ENCODE results near the gene BABAM2. TPM values are rescaled to one million over a fixed set of nuclear protein-coding genes. Genes with fewer than 3 reads are reported as not detected.
"Not testable (repeated sequence)": the region's sequence is repeated elsewhere in the genome, so short reads cannot be mapped to it uniquely, and the experiment has no call there.

BABAM2 gene
- total and polyA plus RNA-seq, 4 donors = 17.2 to 53.8 (median 36.5) TPM

GRCh38 chr2:27976308-27976707 lies 85.8 kb downstream of the BABAM2 start:
- Histone ChIP-seq H3K36me3 (ENCODE audit: control insufficient read depth in 1 of 2, insufficient read depth in 2 of 2, low read length in 1 of 2) (no peaks in the 10 kb centered on the region), H3K9me3 (ENCODE audit: control insufficient read depth, low read length) (no peaks in the 10 kb centered on the region), H3K27ac (ENCODE audit: low read depth in 1 of 2, low read length in 2 of 2) (no peak overlapping the region), H3K27me3 (ENCODE audit: control insufficient read depth in 1 of 2, insufficient read depth in 2 of 2, low read length in 1 of 2) (no peaks in the 10 kb centered on the region), H3K4me1 (ENCODE audit: control insufficient read depth in 1 of 2, insufficient read depth in 2 of 2, low read length in 2 of 2) (no peaks in the 10 kb centered on the region), H3K4me3 (ENCODE audit: low read length in 2 of 2) (no peak overlapping the region)
- DNase-seq (no peak), ATAC-seq (ENCODE audit: low FRiP score) (no peak)
- intact Hi-C loops (cut with DNase I) = no loop called here
- WGBS, 2 donors = 96 to 98% methylated on average over 1 of the region's 1 CpG

DNA sequence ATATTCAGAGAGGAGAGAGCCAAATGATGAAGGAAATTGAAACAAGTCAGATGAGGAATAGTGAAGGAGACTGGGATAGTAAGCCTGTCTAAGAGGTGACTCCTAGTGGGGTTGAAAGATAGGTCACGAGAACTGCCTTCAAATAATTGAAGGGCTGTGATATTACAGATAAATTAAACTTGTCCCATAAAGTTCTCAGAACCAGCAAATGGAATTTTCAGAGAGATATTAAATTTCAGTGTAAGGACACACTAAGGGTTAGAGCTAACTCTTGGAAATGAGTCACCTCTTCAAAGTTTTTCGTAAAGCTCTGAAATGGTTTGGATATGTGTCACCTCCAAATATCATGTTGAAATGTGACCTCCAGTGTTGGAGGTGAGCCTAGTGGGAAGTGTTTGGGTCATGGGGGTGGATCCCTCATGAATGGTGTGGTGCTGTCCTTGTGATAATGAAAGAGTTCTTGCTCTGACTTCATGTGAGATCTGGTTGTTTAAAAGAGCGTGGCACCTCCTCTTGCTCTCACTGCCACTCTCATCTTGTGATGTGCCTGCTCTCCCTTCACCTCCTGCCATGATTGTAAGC lies 87.3 kb downstream of the BABAM2 start:
- 74% methylated on average over 3 of the region's 3 CpGs for WGBS, 2 donors
- no peak for ATAC-seq (ENCODE audit: low FRiP score)
- Histone ChIP-seq H3K4me1 (ENCODE audit: control insufficient read depth in 1 of 2, insufficient read depth in 2 of 2, low read length in 2 of 2) (no peaks in the 10 kb centered on the region), H3K9me3 (ENCODE audit: control insufficient read depth, low read length) (no peaks in the 10 kb centered on the region), H3K27ac (ENCODE audit: low read depth in 1 of 2, low read length in 2 of 2) (no peak overlapping the region), H3K27me3 (ENCODE audit: control insufficient read depth in 1 of 2, insufficient read depth in 2 of 2, low read length in 1 of 2) (no peaks in the 10 kb centered on the region), H3K36me3 (ENCODE audit: control insufficient read depth in 1 of 2, insufficient read depth in 2 of 2, low read length in 1 of 2) (no peaks in the 10 kb centered on the region), H3K4me3 (ENCODE audit: low read length in 2 of 2) (no peak overlapping the region)
- DNase-seq = no peak
- intact Hi-C loops (cut with DNase I) = no loop called here

DNA sequence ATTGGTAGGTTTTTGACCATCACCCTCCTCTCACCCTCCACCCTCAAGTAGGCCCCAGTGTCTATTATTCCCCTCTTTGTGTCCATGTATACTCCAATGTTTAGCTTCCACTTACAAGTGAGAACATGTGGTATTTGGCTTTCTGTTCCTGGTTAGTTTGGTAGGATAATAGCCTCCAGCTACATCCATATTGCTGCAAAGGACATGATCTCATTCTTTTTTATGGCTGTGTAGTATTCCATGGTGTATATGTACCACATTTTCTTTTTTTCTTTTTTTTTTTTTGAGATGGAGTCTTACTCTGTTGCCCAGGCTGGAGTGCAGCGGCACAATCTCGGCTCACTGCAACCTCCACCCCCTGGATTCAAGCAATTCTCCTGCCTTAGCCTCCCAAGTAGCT lies 88.2 kb downstream of the BABAM2 start:
- H3K27me3 ChIP-seq (ENCODE audit: control insufficient read depth in 1 of 2, insufficient read depth in 2 of 2, low read length in 1 of 2); ATAC-seq (ENCODE audit: low FRiP score); H3K4me1 ChIP-seq (ENCODE audit: control insufficient read depth in 1 of 2, insufficient read depth in 2 of 2, low read length in 2 of 2); H3K9me3 ChIP-seq (ENCODE audit: control insufficient read depth, low read length); H3K4me3 ChIP-seq (ENCODE audit: low read length in 2 of 2); H3K27ac ChIP-seq (ENCODE audit: low read depth in 1 of 2, low read length in 2 of 2); DNase-seq; H3K36me3 ChIP-seq (ENCODE audit: control insufficient read depth in 1 of 2, insufficient read depth in 2 of 2, low read length in 1 of 2); intact Hi-C loops (cut with DNase I): not testable (repeated sequence)
- 94 to 98% methylated on average over 2 of the region's 2 CpGs for WGBS, 2 donors

GRCh38 chr2:27980242-27980641 lies 89.7 kb downstream of the BABAM2 start:
- ATAC-seq (ENCODE audit: low FRiP score) = no peak
- WGBS, 2 donors = 55 to 58% methylated on average over 1 of the region's 1 CpG

GRCh38 chr2:27984153-27984552 lies 93.6 kb downstream of the BABAM2 start:
- no peak for ATAC-seq (ENCODE audit: low FRiP score)
- intact Hi-C loops (cut with DNase I) = no loop called here
- no peaks in the 10 kb centered on the region for H3K36me3 ChIP-seq (ENCODE audit: control insufficient read depth in 1 of 2, insufficient read depth in 2 of 2, low read length in 1 of 2)
- H3K4me1 ChIP-seq (ENCODE audit: control insufficient read depth in 1 of 2, insufficient read depth in 2 of 2, low read length in 2 of 2) = no peaks in the 10 kb centered on the region
- no peaks in the 10 kb centered on the region for H3K27me3 ChIP-seq (ENCODE audit: control insufficient read depth in 1 of 2, insufficient read depth in 2 of 2, low read length in 1 of 2)
- H3K9me3 ChIP-seq (ENCODE audit: control insufficient read depth, low read length) = no peaks in the 10 kb centered on the region
- H3K27ac ChIP-seq (ENCODE audit: low read depth in 1 of 2, low read length in 2 of 2) = no peak overlapping the region
- H3K4me3 ChIP-seq (ENCODE audit: low read length in 2 of 2) = no peak overlapping the region
- DNase-seq = no peak

More at GRCh38 chr2:27980242-27980641, 89.7 kb downstream of the BABAM2 start:
- no peaks in the 10 kb centered on the region for H3K27me3 ChIP-seq (ENCODE audit: control insufficient read depth in 1 of 2, insufficient read depth in 2 of 2, low read length in 1 of 2)
- H3K27ac ChIP-seq (ENCODE audit: low read depth in 1 of 2, low read length in 2 of 2) = no peak overlapping the region
- H3K4me3 ChIP-seq (ENCODE audit: low read length in 2 of 2) = no peak overlapping the region
- DNase-seq = no peak
- no peaks in the 10 kb centered on the region for H3K9me3 ChIP-seq (ENCODE audit: control insufficient read depth, low read length)
- no peaks in the 10 kb centered on the region for H3K4me1 ChIP-seq (ENCODE audit: control insufficient read depth in 1 of 2, insufficient read depth in 2 of 2, low read length in 2 of 2)
- H3K36me3 ChIP-seq (ENCODE audit: control insufficient read depth in 1 of 2, insufficient read depth in 2 of 2, low read length in 1 of 2) = no peaks in the 10 kb centered on the region
- intact Hi-C loops (cut with DNase I) = no loop called here

- H3K27me3 ChIP-seq (ENCODE audit: control insufficient read depth in 1 of 2, insufficient read depth in 2 of 2, low read length in 1 of 2) = no peaks in the 10 kb centered on the region
- no peaks in the 10 kb centered on the region for H3K4me1 ChIP-seq (ENCODE audit: control insufficient read depth in 1 of 2, insufficient read depth in 2 of 2, low read length in 2 of 2)
- no peaks in the 10 kb centered on the region for H3K9me3 ChIP-seq (ENCODE audit: control insufficient read depth, low read length)
- 35 to 50% methylated on average over 3 of the region's 3 CpGs for WGBS, 2 donors
- H3K27ac ChIP-seq (ENCODE audit: low read depth in 1 of 2, low read length in 2 of 2) = no peak overlapping the region
- H3K36me3 ChIP-seq (ENCODE audit: control insufficient read depth in 1 of 2, insufficient read depth in 2 of 2, low read length in 1 of 2) = no peaks in the 10 kb centered on the region
- no peak for DNase-seq
- no peak for ATAC-seq (ENCODE audit: low FRiP score)
- H3K4me3 ChIP-seq (ENCODE audit: low read length in 2 of 2) = no peak overlapping the region
- intact Hi-C loops (cut with DNase I) = no loop called here
These were observed 97.8 kb downstream of the BABAM2 start for GRCh38 chr2:27988306-27988705.

- 82 to 90% methylated on average over 2 of the region's 2 CpGs for WGBS, 2 donors
- intact Hi-C loops (cut with DNase I) = no loop called here
- Histone ChIP-seq H3K9me3 (ENCODE audit: control insufficient read depth, low read length) (no peaks in the 10 kb centered on the region), H3K36me3 (ENCODE audit: control insufficient read depth in 1 of 2, insufficient read depth in 2 of 2, low read length in 1 of 2) (no peaks in the 10 kb centered on the region), H3K4me1 (ENCODE audit: control insufficient read depth in 1 of 2, insufficient read depth in 2 of 2, low read length in 2 of 2) (no peaks in the 10 kb centered on the region), H3K4me3 (ENCODE audit: low read length in 2 of 2) (no peak overlapping the region), H3K27me3 (ENCODE audit: control insufficient read depth in 1 of 2, insufficient read depth in 2 of 2, low read length in 1 of 2) (no peaks in the 10 kb centered on the region), H3K27ac (ENCODE audit: low read depth in 1 of 2, low read length in 2 of 2) (no peak overlapping the region)
- ATAC-seq (ENCODE audit: low FRiP score) (no peak), DNase-seq (no peak)
These were observed 98.2 kb downstream of the BABAM2 start for GRCh38 chr2:27988718-27989117.

DNA sequence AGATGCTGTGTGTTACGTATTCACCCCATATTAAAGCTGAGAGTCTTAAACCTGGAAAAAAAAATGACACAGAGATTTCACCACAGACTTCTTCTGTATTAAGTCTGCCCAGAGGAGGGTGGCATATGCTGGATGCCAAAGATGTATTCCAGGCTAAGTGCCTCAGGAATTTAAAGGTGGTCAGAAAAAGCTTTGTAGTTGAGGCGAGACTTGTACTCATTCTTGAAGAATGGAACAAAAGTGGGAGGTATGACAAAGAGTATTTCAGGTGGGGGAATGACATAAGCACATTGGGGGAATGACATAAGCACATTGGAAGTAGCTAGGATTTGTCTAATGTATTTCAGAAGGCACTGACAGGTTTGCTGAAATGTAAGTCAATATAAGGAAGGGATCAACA lies 98.6 kb downstream of the BABAM2 start:
- intact Hi-C loops (cut with DNase I) = no loop called here
- no peak for ATAC-seq (ENCODE audit: low FRiP score)
- H3K36me3 ChIP-seq (ENCODE audit: control insufficient read depth in 1 of 2, insufficient read depth in 2 of 2, low read length in 1 of 2) = no peaks in the 10 kb centered on the region

GRCh38 chr2:27990030-27990590 lies 99.6 kb downstream of the BABAM2 start:
- H3K27ac ChIP-seq (ENCODE audit: low read depth in 1 of 2, low read length in 2 of 2) = no peak overlapping the region
- WGBS, 2 donors = 94 to 95% methylated on average over 4 of the region's 4 CpGs
- no peak overlapping the region for H3K4me3 ChIP-seq (ENCODE audit: low read length in 2 of 2)
- intact Hi-C loops (cut with DNase I) = no loop called here
- ATAC-seq (ENCODE audit: low FRiP score) (no peak), DNase-seq (no peak)
- no peaks in the 10 kb centered on the region for H3K36me3 ChIP-seq (ENCODE audit: control insufficient read depth in 1 of 2, insufficient read depth in 2 of 2, low read length in 1 of 2)
- no peaks in the 10 kb centered on the region for H3K9me3 ChIP-seq (ENCODE audit: control insufficient read depth, low read length)
- no peaks in the 10 kb centered on the region for H3K27me3 ChIP-seq (ENCODE audit: control insufficient read depth in 1 of 2, insufficient read depth in 2 of 2, low read length in 1 of 2)
- H3K4me1 ChIP-seq (ENCODE audit: control insufficient read depth in 1 of 2, insufficient read depth in 2 of 2, low read length in 2 of 2) = no peaks in the 10 kb centered on the region

More for the DNA sequence above, 98.6 kb downstream of the BABAM2 start:
- Histone ChIP-seq H3K27me3 (ENCODE audit: control insufficient read depth in 1 of 2, insufficient read depth in 2 of 2, low read length in 1 of 2) (no peaks in the 10 kb centered on the region), H3K9me3 (ENCODE audit: control insufficient read depth, low read length) (no peaks in the 10 kb centered on the region), H3K27ac (ENCODE audit: low read depth in 1 of 2, low read length in 2 of 2) (no peak overlapping the region), H3K4me1 (ENCODE audit: control insufficient read depth in 1 of 2, insufficient read depth in 2 of 2, low read length in 2 of 2) (no peaks in the 10 kb centered on the region), H3K4me3 (ENCODE audit: low read length in 2 of 2) (no peak overlapping the region)
- no peak for DNase-seq
- 96 to 98% methylated on average over 2 of the region's 2 CpGs for WGBS, 2 donors
